ENCODE data around the gene HMMR. TPM values are rescaled to one million over a fixed set of nuclear protein-coding genes. Genes with fewer than 3 reads are reported as not detected.

HMMR gene
- total RNA-seq, 4 donors from 2014 or later = 2.2 to 7.9 (median 3.7) TPM

GRCh38 chr5:163473635-163474243 lies 13.3 kb downstream of the HMMR start:
- Histone ChIP-seq H3K9me3 (no peaks in the 10 kb centered on the region), H3K27ac (no peak overlapping the region), H3K36me3 (no peaks in the 10 kb centered on the region), H3K4me3 (no peak overlapping the region), H3K4me1 (no peaks in the 10 kb centered on the region), H3K27me3 (no peaks in the 10 kb centered on the region)
- peak in 1 of 2 donors; percentile 20 for TF ChIP-seq CTCF (IDR thresholded peaks at IDR 0.05)
- no peak for TF ChIP-seq EP300 (IDR thresholded peaks at IDR 0.05)
- no peak for TF ChIP-seq POLR2A (IDR thresholded peaks at IDR 0.05)
- WGBS = 94% methylated on average over 3 of the region's 3 CpGs
- no peak for DNase-seq (ENCODE audit: low spot score in 2 of 2)

- DNase-seq (ENCODE audit: low spot score in 2 of 2) = no peak
- 94% methylated on average over 2 of the region's 2 CpGs for WGBS
- H3K36me3 ChIP-seq = no peaks in the 10 kb centered on the region
Observed at GRCh38 chr5:163475411-163475810, 15.0 kb downstream of the HMMR start.

GRCh38 chr5:163478126-163478981 lies 17.9 kb downstream of the HMMR start:
- DNase-seq (ENCODE audit: low spot score in 2 of 2) = no peak
- H3K4me1 ChIP-seq = no peaks in the 10 kb centered on the region
- H3K27ac ChIP-seq = no peak overlapping the region
- H3K4me3 ChIP-seq = no peak overlapping the region
- TF ChIP-seq EP300 (IDR thresholded peaks at IDR 0.05) (no peak), CTCF (IDR thresholded peaks at IDR 0.05) (no peak), POLR2A (IDR thresholded peaks at IDR 0.05) (no peak), POLR2AphosphoS5 (IDR thresholded peaks at IDR 0.05) (no peak)
- no peaks in the 10 kb centered on the region for H3K36me3 ChIP-seq
- H3K9me3 ChIP-seq = no peaks in the 10 kb centered on the region
- 63% methylated on average over 2 of the region's 2 CpGs for WGBS
- no peaks in the 10 kb centered on the region for H3K27me3 ChIP-seq

More at GRCh38 chr5:163475411-163475810, 15.0 kb downstream of the HMMR start:
- no peaks in the 10 kb centered on the region for H3K27me3 ChIP-seq
- no peak overlapping the region for H3K27ac ChIP-seq
- no peaks in the 10 kb centered on the region for H3K4me1 ChIP-seq
- H3K9me3 ChIP-seq = no peaks in the 10 kb centered on the region
- no peak for TF ChIP-seq POLR2A (IDR thresholded peaks at IDR 0.05)
- no peak for TF ChIP-seq CTCF (IDR thresholded peaks at IDR 0.05)
- no peak for TF ChIP-seq EP300 (IDR thresholded peaks at IDR 0.05)
- no peak for TF ChIP-seq POLR2AphosphoS5 (IDR thresholded peaks at IDR 0.05)
- H3K4me3 ChIP-seq = no peak overlapping the region

GRCh38 chr5:163478982-163479271 lies 18.5 kb downstream of the HMMR start:
- 89% methylated on average over 1 of the region's 1 CpG for WGBS
- Histone ChIP-seq H3K4me1 (no peaks in the 10 kb centered on the region), H3K27ac (no peak overlapping the region)

More at GRCh38 chr5:163478982-163479271, 18.5 kb downstream of the HMMR start:
- H3K36me3 ChIP-seq = no peaks in the 10 kb centered on the region
- no peaks in the 10 kb centered on the region for H3K27me3 ChIP-seq
- H3K9me3 ChIP-seq = no peaks in the 10 kb centered on the region
- H3K4me3 ChIP-seq = no peak overlapping the region
- TF ChIP-seq POLR2A (IDR thresholded peaks at IDR 0.05) (no peak), CTCF (IDR thresholded peaks at IDR 0.05) (no peak), POLR2AphosphoS5 (IDR thresholded peaks at IDR 0.05) (no peak), EP300 (IDR thresholded peaks at IDR 0.05) (no peak)
- DNase-seq (ENCODE audit: low spot score in 2 of 2) = no peak
